NAMALWA (cell line): ENCODE measurements around the gene FHIT.

ENCODE experiments used
- DNase-seq: peaks from one replicate; pipeline ENCODE4 v3.0.0-alpha.2; 2015; ENCODE audit warnings: low spot score

Gene FHIT

DNA sequence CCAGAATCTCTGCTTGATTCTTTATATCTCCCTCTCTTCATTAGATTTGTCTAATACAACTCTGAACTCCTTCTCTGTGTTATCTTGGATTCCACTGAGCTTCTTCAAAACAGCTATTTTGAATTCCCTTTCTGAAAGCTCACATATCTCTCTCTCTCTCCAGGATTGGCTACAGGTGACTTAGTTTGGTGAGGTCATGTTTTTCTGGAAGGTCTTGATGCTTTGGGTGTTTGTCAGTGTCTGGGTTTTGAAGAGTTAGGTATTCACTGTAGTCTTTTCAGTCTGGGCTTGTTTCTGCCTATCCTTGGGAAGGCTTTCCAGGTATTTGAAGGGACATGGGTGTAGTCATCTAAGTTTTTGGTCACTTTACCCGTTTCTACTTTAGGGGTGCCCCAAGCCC is 781.8 kb downstream of the FHIT start:
- no peak for DNase-seq

DNA sequence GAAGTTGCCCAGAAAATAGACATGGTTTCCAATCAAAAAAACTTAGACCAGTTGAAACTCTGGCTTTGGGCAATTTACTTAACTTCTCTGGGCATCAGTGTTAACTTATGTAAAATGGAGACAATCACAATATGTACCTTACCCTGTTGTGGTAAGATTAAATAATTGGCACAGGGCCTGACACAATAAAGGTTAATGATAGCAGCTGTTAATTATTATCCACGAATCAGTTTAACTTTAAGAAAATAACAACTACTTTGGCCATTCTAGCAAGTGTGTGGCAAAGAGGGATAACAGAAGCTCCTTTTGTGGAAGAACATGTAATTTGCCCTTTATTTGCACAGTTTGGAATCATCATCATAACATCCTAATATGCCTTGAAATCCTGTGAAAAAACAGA is 787.6 kb downstream of the FHIT start:
- DNase-seq = no peak

DNA sequence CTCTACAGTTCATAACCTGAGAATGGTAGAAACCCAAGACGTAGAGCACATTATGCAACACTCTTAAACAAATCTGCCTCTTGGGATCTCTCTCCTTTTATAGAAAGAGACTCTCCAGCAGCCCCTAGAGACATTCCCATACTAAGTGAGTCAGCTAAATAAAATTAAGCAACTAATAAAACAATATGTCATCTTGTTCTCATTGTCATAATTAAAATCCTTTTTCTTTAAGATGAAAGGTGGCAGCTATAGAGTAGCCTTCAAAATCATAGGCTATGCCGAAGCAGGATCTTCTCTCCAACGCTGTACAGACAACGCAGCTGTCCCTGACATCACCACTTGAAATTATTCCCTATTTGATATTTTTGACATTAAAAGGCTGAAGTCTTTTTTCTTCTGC is 790.0 kb downstream of the FHIT start:
- no peak for DNase-seq

DNA sequence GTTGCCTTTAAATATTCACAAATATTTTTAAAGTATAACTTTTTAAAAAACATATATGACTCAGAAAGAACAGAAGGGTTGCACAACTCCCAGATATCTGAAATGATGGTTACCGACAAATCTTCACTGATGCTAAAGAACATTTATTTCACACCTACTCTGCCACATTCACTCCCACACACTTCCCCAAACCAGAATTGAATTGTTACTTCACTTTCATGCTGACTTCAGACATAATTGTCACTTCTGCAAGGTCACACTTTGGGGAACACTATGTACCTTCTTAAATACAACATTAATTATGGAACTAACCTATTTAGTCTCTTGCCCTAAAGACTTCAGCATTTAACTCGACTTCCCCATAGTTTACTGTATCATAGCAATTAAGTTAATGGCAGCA is 795.1 kb downstream of the FHIT start:
- DNase-seq = no peak

DNA sequence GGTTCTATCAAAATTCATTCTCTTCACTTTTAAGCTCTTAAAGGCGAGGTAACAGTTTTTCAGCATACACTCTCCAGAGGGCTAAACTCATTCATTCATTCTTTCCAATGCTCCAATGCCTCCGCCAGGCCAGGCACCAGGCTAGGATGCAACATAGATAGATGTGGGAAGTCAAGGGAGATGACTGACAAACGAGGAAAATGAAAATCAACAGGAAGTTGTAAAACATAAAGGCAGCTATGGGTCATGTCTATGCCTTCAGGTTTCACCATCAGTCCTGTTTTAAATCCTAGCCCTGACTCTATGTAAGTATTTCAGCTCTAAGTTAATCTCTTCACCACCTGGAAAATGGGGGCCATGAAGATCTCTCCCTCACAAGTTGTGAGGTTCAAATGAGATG is 797.9 kb downstream of the FHIT start:
- DNase-seq = no peak

DNA sequence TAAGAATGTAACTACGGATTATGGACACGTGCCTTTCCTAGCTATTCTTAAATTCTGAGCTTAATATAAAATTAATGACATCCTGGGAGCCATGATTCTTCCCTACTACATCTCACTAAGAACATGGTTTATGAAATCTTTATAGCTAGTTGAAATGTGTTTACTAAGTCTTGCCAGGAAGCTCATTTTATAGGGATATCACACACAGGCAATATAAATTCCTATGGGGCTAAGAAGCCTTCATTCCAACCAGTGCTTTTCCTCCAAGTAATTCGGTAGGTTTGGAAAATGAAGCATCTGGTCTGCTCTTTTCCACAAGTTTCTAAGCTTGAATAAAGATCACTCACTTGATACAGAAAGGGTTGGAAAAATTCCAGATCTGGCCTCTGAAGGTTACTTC is 802.6 kb downstream of the FHIT start:
- DNase-seq = no peak

DNA sequence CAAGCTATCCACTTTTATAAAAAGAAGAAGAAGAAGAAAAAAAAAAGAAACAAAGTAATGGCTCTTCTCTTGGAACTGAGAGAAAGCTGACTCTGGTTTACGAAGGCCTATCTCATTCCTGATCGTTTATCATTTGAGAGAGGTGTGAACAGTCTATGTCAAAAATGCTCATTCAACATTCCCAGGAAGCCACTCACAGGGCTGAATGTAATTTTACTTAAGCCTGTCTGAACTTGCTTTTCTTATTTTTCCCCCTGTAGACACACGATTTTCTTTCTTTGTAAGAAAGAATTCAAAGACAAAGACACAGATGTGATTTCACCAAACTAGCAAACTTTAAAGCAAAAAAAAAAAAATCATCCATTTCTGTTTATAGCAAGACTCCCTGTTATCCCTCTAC is 805.8 kb downstream of the FHIT start:
- no peak for DNase-seq

DNA sequence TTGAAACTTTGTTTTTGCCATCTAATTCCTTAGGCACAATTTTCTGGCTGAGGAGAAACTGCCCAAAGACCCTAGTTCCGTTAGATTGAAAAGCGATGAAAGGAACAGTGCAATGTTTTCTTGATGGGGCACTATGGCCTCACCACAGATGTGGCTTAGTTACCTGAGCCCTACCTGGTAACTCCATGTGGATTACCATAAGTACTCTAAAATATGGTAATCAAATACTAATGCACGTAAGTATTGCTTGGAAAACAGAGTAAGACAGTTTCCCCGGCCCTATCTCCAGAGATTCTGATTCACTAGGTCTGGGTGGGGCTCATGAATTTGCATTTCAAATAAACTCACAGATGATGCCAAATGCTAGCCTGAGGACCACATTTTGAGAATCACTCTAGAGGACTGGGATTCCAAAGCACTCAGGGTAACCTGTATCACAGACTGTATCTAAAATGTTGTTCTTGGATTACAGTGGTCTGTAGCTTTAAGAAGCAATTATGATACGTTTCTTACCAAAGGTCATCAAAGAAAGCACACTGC is 806.3 kb downstream of the FHIT start:
- no peak for DNase-seq

DNA sequence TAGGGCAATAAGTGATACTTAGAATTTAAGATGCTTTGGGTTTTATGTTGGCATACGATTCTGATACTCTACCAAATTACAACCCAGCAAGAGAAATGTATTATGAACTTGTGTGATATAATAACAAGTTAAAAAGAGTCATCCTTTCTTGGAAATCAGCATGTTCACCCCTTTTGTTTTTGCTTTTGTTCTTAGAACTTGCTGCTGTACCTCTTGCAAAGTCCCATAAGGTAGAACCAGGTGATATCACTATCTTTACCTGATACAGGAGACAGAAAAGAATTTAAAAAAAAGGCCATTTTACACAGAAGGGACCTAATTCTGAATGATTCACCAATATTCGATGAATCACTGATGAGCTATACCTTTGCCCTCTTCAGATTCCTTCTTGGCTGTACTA is 810.4 kb downstream of the FHIT start:
- DNase-seq = no peak

DNA sequence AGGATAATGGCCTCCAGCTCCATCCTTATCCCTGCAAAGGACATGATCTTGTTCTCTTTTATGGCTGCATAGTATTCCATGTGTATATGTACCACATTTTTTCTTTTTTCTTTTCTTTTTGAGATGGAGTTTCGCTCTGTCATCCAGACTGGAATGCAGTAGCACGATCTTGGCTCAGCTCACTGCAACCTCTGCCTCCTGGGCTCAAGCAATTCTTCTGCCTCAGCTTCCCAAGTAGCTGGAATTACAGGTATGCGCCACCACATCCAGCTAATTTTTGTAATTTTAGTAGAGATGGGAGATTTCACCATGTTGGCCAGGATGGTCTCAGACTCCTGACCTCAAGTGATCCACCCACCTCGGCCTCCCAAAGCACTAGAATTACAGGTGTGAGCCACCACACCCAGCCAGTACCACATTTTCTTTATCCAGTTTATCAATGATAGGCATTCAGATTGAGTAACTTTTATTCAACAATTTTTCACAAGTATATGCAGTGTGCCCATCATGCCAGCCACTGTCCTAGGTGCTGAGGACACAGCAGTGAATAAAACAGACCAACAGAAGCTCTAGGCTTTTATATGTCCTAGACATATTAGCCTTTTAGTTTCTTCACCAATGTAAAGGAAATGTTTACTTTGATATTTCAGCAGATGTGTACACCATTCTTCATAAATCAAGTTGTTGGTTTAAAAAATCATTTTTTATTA is 815.2 kb downstream of the FHIT start:
- DNase-seq = no peak

DNA sequence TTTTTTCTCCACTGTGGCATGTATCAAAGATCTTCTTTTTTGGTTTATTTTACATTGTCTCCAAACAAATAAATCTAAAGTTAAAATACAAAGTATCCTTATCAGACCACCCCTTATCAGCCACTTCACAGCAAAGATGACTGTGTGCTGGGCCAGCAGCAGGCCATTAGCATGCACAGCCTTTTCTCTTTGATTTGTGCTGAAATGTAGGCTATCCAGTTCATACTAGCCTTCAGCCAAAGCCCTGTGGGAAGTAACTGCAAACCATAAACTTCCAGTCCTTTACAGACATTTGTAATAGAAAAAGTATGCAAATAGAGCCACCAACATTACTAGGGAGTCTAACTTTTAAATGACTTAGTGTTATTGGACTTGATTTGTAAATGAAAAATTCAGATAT is 816.3 kb downstream of the FHIT start:
- DNase-seq = no peak

DNA sequence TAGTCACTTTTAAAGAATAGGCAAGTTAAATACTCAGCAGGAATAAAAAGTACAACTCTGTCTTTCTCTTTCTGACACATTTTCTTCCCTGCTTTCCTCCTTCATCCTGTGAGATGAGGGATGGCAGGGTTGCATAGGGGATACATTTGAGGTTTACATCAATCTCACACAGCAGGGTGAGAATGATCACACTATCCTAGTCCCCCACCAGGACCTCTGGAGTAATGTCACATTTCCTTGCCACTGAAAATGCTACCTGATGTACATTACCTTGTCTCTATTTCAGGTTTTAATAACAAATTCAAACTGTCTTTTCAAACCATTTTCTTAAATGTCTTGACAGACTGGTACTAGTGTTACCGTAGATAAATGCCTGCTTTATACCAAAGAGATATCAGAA is 816.9 kb downstream of the FHIT start:
- DNase-seq = no peak

DNA sequence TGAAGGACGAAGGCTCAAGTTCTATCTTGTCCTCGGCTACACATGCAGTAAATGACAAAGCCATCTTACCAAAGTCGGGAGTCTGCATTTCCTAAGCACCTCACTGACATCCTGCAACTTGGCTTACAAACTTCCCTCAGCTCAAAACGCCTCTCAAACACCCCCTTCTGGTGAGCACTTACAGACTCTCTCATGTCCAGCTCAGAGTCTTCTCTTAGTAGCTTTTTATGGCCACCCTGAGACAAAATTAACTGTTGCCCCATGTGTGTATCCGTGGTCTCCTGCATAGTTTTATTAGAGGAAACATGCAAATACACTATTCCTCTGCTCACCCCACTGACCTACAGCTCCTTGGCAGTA is 819.7 kb downstream of the FHIT start:
- peak; percentile 16 for DNase-seq

DNA sequence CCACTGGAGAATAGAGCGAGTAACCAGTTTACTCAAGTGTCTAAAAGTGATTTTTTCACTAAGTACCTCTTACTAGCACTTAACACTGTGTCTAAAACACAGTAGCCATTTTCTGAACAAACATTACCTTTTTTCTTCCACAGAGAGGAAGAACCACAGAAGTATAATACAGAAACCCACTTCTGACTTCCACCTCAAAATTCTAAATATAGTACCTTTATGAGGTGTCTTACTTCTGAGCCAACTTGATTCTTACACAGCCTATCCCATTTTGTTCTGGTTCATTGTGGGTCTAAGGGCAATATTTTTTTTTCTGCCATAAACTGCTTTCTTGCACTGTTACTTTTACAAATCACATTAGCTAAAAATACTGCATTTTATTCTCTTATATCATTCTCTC is 821.0 kb downstream of the FHIT start:
- DNase-seq = no peak

DNA sequence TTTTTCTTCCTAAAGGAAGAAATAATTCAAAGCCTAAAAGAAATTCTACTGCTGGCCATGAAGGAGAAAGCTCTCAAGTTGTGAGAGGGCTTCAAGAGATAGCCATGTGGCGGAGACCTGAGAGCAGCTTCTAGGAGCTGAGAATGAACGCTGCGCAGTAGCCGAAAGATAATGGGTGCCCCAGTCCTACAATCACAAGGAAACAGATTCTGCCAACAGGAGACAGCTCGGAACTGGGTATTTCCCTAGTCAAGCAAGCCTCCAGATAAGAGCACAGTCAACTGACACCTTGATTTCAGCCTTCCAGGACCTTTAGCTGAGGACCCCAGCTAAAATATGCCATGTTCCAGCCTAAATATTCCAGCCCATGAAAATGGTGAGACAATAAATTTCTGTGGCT is 824.1 kb downstream of the FHIT start:
- no peak for DNase-seq

DNA sequence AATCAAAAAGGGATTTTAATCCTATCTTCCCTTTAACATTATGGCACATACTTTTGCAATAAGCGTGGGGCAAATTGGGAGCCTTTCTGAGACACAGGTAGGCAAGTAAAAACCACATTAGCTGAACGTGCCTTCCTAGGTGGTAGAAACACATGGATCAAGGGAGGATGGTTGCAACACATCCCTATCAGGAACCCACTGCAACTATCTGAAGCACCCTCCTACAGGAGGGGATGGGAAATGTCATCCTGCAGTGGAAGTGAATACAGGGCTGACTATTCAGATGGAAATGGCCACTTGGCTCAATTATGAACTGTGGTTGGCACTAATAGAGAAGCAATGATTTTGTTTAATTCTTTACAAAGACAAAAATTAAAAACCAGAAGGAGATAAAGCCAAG is 826.3 kb downstream of the FHIT start:
- no peak for DNase-seq

DNA sequence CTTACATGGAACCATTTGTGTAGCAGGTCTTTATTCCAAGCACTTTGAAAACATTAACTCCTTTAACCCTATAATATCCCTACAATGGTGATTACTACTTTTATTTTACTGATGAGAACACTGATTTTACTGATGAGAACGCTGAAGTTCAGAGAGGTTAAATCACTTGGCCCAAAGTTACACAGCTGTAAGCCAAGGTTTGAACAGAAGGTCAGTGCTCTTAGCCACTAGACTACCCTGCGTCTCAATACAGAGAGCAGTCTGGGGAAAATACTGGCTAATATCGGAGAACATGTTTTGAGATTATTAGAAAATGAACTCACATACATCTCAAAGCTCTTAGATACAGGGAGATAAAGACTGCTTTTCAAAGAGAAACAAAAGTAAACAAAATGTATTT is 827.2 kb downstream of the FHIT start:
- DNase-seq = no peak

DNA sequence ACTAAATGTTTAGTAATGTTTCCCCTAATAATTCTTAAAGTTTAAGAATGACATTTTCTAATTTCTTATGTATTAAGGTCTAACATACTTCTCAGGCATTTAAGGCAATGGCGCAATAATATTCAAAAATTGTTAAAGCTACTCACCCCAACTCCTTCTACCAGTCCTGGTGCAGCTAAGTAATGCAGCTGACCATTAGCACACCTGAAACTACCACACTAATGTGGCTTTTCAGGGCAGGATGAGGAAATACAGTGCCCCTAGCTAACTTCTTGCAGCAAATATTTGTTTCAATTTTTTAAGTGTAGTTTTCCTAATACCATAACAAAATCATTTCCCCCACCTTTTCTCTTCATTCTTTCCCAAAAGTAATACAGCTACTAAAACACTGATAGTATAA is 827.7 kb downstream of the FHIT start:
- DNase-seq = no peak

DNA sequence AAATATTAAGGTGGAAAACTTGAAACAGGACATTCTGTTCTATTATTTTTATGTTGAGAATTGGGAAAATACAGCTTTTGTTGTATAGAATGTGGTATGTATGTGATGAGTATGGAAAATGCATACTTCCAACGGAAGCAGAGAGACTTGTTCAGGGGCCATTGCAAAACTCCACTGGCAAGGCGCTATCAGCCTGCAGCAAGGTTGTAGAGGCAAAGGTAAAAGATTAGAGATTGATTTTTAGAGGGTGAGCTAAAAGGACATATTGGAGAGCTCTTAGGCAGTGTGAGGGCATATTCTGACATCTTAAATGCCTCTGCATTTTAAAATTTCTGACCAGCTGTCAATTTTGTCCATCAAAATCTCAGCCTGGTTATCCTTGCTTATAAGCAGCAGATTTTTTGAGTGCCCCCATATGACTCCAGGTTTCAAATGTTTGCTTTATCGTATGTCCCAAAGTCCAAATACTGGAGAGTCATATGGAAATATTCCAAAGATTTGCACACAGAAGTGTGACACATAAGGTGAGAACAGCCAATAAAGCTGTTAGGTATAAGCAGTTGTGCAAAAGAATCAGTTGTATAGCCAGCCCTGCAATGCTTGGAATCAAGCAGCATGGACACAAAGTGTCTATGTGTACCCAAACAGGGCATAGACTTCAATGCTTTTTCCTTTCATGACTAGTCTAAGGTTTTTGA is 829.4 kb downstream of the FHIT start:
- DNase-seq = no peak

DNA sequence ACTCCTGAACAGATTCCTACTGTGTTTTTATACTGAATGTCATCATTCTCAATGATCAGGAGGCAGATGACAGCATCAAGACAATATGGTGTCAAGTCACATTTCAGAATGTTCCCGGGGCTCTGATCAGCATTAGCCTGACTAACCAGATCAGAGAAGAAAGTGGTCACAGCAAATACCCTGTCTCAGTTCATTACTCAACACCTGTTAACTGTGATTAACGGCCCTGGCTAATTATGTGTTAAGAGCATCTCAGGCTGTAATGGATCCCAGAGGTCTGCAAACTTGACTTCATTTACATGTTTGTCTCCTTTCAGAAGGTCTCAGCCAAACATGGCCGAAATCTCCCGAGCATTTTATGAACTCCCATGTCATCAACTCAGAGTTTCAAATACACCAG is 833.7 kb downstream of the FHIT start:
- peak; percentile 30 for DNase-seq

DNA sequence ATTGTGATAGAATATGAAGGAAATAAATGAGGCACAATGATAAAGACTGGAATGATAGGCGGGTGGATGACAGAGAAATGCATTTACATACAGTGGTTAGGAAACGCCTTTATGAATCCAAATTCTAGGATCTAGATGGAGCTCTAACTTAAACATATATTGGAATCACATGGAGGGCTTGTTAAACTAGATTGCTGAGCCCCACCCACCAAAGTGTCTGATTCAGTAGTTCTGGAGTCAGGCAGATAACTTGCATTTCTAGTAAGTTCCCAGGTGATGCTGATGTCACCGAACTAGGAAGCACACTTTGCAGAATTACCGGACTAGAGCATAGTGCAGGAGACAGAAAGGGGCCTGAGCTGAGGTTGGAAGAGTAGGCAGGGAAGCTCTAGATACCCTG is 837.2 kb downstream of the FHIT start:
- DNase-seq = no peak

DNA sequence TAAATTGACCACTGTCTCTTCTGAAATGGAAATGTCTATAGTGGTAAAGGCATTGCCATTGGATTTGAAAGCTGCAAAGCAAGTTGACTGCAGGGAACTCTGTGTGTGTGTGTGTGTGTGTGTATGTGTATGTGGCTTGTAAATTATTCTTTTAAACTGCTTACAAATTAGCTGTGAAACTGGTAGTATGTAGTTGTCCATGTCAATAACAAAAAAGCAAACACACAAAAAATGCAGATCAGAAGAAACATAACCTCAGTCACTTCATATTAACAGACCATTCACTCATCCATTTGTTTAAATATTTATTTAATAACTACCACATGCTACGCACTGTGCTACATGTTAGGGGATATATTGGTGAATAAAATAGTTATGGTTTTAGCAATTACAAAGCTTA is 837.7 kb downstream of the FHIT start:
- DNase-seq = no peak

DNA sequence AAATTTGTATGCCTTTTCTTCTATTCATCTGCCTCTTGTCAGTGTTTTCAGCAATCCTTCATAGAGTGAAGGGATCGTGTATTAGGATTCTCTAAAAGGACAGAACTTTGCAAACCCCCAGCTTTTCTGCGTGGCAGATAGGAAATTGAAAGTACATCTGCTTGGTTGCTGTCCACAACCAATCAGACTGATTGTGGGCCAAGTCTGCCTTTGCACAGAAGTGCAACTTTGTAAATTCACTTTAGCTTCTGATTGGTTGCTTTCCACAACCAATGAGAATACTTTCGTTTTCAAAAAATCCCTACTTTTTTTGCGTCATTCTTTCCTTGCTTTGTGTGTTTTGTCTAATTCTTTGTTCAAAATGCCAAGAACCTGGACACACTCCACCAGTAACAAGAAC is 847.4 kb downstream of the FHIT start:
- DNase-seq = no peak

DNA sequence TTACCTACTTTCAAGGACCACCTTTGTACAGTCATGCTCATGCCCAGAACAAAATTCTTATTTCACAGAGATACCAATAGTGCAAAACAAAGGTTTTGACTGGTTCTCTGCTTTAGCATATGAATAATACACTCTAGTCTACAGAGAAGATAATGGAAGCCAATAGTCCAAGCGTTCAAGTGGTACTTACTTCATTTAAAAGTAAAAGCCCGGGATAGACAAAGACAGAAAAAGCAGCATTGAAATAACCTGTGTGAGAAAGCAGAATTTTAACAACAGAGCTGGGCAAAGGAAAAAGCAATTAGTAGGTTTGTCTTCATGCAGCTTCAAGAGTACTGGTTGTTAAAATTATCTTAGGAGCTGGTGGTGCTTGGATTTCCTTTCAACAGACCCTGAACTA is 848.3 kb downstream of the FHIT start:
- DNase-seq = no peak
